Loucy (cell line): ENCODE data around the gene NRXN3.

Experiments
- H2AFZ ChIP-seq: fragments of 200-600 bp; sonication (generic); 2 replicates; pipeline ENCODE4 v1.6.0; 2016; ENCODE audit warnings: antibody characterized with exemption, mild to moderate bottlenecking, low read length, moderate library complexity
- H3F3A ChIP-seq: fragments of 200-600 bp; 2 replicates; pipeline ENCODE4 v1.6.0; 2016; ENCODE audit warnings: antibody characterized with exemption, low read depth, mild to moderate bottlenecking
- H3K27me3 ChIP-seq: fragments of 200-600 bp; sonication (generic); 2 replicates; pipeline ENCODE4 v1.6.1; 2014; ENCODE audit warnings: low read length, mild to moderate bottlenecking; ENCODE audit not compliant: insufficient read depth, poor library complexity, severe bottlenecking
- H3K36me3 ChIP-seq: fragments of 200-600 bp; sonication (generic); 2 replicates; pipeline ENCODE4 v1.6.1; 2016; ENCODE audit warnings: low read length; ENCODE audit not compliant: insufficient read depth
- H3K4me1 ChIP-seq: fragments of 200-600 bp; sonication (generic); 2 replicates; pipeline ENCODE4 v1.5.1; 2014; ENCODE audit warnings: low read length, mild to moderate bottlenecking; ENCODE audit not compliant: insufficient read depth, poor library complexity, severe bottlenecking
- H3K4me2 ChIP-seq: fragments of 200-600 bp; sonication (generic); 2 replicates; pipeline ENCODE4 v1.6.0; 2014; ENCODE audit warnings: antibody characterized with exemption, low read length, low read depth, mild to moderate bottlenecking; ENCODE audit not compliant: poor library complexity, severe bottlenecking
- H3K4me3 ChIP-seq: fragments of 200-600 bp; sonication (generic); 2 replicates; pipeline ENCODE4 v1.5.1; 2014; ENCODE audit warnings: low read length, mild to moderate bottlenecking, mixed read lengths; ENCODE audit not compliant: poor library complexity, severe bottlenecking
- H3K79me2 ChIP-seq: fragments of 200-600 bp; sonication (generic); 2 replicates; pipeline ENCODE4 v1.6.1; 2014; ENCODE audit warnings: low read length; ENCODE audit not compliant: insufficient read depth
- H3K9ac ChIP-seq: fragments of 200-600 bp; sonication (generic); 2 replicates; pipeline ENCODE4 v1.6.0; 2014; ENCODE audit warnings: mild to moderate bottlenecking, low read depth, low read length, moderate library complexity; ENCODE audit not compliant: poor library complexity, severe bottlenecking
- H3K9me2 ChIP-seq: fragments of 200-600 bp; sonication (generic); replicated peaks from 2 replicates; pipeline ENCODE4 v1.6.1; 2016; ENCODE audit warnings: low read depth, low read length, mixed read lengths
- H3K9me3 ChIP-seq: fragments of 200-600 bp; sonication (generic); 2 replicates; pipeline ENCODE4 v1.6.1; 2014; ENCODE audit warnings: mild to moderate bottlenecking, antibody characterized with exemption, low read length, low read depth; ENCODE audit not compliant: insufficient read depth
- H4K20me1 ChIP-seq: fragments of 200-600 bp; sonication (generic); 2 replicates; pipeline ENCODE4 v1.6.0; 2014; ENCODE audit warnings: antibody characterized with exemption, low read length, mild to moderate bottlenecking; ENCODE audit not compliant: insufficient read depth, poor library complexity, severe bottlenecking
- EZH2phosphoT487 ChIP-seq: fragments of 200-600 bp; IDR thresholded peaks from 2 replicates; pipeline ENCODE4 v1.6.1; 2018; ENCODE audit warnings: antibody characterized with exemption, mild to moderate bottlenecking, moderate library complexity, borderline replicate concordance
- TF ChIP-seq, protein P1 (sequence below): fragments of 200-600 bp; sonication (generic); conservative IDR thresholded peaks from 2 replicates; pipeline ENCODE4 v1.5.1; 2014; ENCODE audit warnings: mild to moderate bottlenecking, antibody characterized with exemption, low read length

Gene NRXN3

DNA sequence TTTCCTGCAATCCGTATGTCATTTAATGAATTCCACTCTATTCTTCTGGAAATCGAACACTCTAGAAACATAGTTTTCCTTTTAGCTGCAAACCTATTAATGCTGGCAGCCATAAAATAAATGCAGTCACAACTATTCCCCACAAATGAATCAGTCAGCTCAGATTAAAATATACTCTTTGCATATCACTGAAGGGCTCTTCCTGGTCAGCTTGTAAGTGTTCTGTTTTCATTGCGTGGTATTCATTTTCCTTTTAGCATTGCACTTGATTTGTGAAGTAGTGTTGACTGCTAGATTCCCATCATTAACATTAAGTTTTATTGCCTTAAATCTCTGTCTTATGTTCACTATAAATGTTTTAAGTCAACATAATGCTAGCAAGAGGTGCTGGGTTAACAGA lies 1355.2 kb downstream of the NRXN3 start:
- no peaks in the 10 kb centered on the region for H3K4me1 ChIP-seq
- no peaks in the 10 kb centered on the region for H3K36me3 ChIP-seq
- no peaks in the 10 kb centered on the region for H3K9me2 ChIP-seq
- TF ChIP-seq, protein P1, sequence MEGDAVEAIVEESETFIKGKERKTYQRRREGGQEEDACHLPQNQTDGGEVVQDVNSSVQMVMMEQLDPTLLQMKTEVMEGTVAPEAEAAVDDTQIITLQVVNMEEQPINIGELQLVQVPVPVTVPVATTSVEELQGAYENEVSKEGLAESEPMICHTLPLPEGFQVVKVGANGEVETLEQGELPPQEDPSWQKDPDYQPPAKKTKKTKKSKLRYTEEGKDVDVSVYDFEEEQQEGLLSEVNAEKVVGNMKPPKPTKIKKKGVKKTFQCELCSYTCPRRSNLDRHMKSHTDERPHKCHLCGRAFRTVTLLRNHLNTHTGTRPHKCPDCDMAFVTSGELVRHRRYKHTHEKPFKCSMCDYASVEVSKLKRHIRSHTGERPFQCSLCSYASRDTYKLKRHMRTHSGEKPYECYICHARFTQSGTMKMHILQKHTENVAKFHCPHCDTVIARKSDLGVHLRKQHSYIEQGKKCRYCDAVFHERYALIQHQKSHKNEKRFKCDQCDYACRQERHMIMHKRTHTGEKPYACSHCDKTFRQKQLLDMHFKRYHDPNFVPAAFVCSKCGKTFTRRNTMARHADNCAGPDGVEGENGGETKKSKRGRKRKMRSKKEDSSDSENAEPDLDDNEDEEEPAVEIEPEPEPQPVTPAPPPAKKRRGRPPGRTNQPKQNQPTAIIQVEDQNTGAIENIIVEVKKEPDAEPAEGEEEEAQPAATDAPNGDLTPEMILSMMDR, result no peak
- TF ChIP-seq EZH2phosphoT487, result no peak
- no peak overlapping the region for H3K4me3 ChIP-seq
- H3K27me3 ChIP-seq, result no peaks in the 10 kb centered on the region
- H3K4me2 ChIP-seq, result no peak overlapping the region
- H3K9ac ChIP-seq, result no peak overlapping the region
- no peak overlapping the region for H2AFZ ChIP-seq
- no peaks in the 10 kb centered on the region for H3K9me3 ChIP-seq
- no peaks in the 10 kb centered on the region for H4K20me1 ChIP-seq
- H3K79me2 ChIP-seq, result no peaks in the 10 kb centered on the region
- no peaks in the 10 kb centered on the region for H3F3A ChIP-seq

GRCh38 chr14:79528828-79529416 lies 1358.7 kb downstream of the NRXN3 start:
- H3F3A ChIP-seq, result no peaks in the 10 kb centered on the region
- H3K9me3 ChIP-seq, result no peaks in the 10 kb centered on the region
- H3K9ac ChIP-seq, result no peak overlapping the region
- H3K4me1 ChIP-seq, result no peaks in the 10 kb centered on the region
- no peak overlapping the region for H3K4me3 ChIP-seq
- H3K27me3 ChIP-seq, result no peaks in the 10 kb centered on the region
- no peak overlapping the region for H3K4me2 ChIP-seq
- TF ChIP-seq, protein P1, result no peak
- TF ChIP-seq EZH2phosphoT487, result no peak
- H4K20me1 ChIP-seq, result no peaks in the 10 kb centered on the region
- H3K36me3 ChIP-seq, result no peaks in the 10 kb centered on the region
- no peak overlapping the region for H2AFZ ChIP-seq
- no peaks in the 10 kb centered on the region for H3K9me2 ChIP-seq
- H3K79me2 ChIP-seq, result no peaks in the 10 kb centered on the region

- no peaks in the 10 kb centered on the region for H3F3A ChIP-seq
- H3K79me2 ChIP-seq, result no peaks in the 10 kb centered on the region
- no peaks in the 10 kb centered on the region for H3K4me1 ChIP-seq
- no peak overlapping the region for H3K4me3 ChIP-seq
- no peaks in the 10 kb centered on the region for H3K27me3 ChIP-seq
- no peak overlapping the region for H2AFZ ChIP-seq
- H3K4me2 ChIP-seq, result no peak overlapping the region
- H3K9me2 ChIP-seq, result no peaks in the 10 kb centered on the region
- H3K9ac ChIP-seq, result no peak overlapping the region
- no peaks in the 10 kb centered on the region for H3K9me3 ChIP-seq
- H4K20me1 ChIP-seq, result no peaks in the 10 kb centered on the region
- H3K36me3 ChIP-seq, result no peaks in the 10 kb centered on the region
- no peak for TF ChIP-seq EZH2phosphoT487
- TF ChIP-seq, protein P1, result no peak
Measured at GRCh38 chr14:79530555-79530954, 1360.4 kb downstream of the NRXN3 start.
